GM04503 (cell line): Measurements from ENCODE around the gene AURKA.
"Not testable (repeated sequence)": the region's sequence is repeated elsewhere in the genome, so short reads cannot be mapped to it uniquely, and the experiment has no call there.

Experiments used
- DNase-seq: peaks from one replicate; pipeline ENCODE4 v3.0.0-alpha.2; 2012; ENCODE audit warnings: low read depth

The AURKA gene

DNA sequence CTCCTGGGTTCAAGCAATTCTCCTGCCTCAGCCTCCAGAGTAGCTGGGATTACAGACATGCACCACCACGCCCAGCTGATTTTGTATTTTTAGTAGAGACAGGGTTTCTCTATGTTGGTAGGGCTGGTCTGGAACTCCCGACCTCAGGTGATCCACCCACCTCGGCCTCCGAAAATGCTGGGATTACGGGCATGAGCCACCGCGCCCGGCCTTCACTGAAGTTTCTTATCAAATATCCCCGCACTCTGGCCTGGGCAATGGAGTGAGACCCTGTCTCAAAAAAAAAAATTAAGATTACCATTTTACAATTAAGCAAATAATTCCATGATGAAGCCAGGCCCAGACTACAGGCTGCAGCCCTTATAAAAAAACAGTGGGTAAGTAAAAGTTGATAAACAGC is 1.6 kb downstream of the AURKA start:
- DNase-seq = not testable (repeated sequence)

DNA sequence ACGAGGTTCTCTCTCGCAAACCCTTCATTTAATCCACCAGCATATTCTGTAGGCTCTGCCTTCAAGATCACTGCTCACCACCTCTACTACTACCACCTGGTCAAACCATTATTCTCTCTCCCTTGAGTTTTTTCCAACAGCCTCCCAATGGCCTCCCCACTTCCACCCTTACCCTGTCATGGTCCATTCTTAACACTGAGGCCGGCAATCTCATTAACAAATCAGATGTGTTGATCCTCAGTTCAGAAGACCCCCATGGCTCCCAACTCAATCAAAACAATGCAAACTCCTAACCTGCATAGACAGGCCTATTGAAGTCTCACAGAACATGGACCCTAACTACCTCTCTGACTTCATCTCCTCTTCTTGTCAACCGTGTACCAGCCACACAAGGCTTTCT is 2.2 kb downstream of the AURKA start:
- no peak for DNase-seq

DNA sequence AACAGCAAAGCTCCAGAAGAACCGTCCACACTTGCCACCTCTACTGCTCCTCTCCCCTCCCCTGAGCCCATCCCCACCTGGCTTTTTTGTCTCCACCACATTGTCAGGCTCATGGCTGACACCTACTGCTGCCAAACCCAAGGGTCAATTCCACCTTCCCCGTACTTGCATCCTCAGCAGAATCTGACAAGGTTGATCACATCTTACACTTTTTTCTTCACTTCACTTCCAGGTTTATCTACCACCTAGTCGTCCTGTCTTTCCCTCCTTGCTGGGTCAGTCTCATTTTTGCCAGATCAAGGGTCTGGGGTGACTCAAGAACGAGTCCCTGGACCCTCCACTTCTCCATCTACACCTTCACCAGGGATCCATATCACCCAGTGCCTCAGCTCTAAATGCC is 3.1 kb downstream of the AURKA start:
- DNase-seq = no peak

DNA sequence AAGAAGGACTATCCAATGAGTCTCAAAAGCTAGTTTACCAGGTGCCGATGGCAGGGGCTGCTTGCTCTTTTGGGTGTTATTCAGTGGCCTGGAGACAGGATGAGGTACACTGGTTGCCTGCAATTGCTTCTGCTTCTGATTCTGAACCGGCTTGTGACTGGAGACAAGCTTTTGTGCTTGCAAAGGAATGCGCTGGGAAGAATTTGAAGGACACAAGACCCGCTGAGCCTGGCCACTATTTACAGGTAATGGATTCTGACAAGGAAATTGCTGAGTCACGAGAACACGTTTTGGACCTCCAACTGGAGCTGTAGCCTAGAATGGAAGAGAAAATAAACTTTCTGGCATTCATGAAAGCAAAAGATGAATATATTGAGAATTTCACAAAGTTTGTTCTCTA is 5.8 kb downstream of the AURKA start:
- DNase-seq = no peak

DNA sequence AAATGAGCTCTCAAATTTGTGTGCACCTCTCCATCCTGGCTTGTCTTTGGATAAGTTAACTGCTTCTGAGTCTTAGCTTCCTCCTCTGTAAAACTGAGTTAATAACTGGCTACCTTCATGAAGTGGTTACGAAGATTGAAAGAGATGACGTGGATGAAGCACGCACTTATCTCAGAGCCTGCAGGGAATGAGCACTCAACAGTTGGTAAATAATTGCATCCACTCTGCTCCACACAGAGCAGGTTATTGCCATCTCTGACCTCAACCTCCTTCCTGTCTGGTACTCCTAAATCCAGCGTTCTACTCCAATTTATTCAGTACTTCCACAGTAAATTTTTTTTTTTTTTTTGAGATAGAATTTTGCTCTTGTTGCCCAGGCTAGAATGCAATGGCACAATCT is 6.9 kb downstream of the AURKA start:
- no peak for DNase-seq

DNA sequence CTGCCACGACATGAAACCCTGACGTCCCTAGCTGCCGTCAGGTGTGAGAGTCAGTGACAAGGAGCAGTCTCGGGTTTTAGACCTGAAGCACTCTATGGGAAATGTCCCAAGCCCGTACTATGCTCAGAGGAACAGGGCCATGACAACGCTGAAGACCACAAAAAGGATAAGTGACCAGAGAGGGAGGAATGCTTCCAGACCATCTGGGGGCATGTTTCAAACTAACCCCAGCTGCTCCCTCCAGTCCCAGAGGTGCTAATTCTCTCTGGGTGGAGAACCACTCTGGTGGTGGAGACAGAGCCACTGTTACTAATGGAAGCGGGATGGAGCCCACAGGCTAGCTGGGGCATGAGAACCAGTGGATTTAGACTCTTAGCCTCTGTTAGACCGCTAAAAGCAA is 8.7 kb downstream of the AURKA start:
- no peak for DNase-seq

DNA sequence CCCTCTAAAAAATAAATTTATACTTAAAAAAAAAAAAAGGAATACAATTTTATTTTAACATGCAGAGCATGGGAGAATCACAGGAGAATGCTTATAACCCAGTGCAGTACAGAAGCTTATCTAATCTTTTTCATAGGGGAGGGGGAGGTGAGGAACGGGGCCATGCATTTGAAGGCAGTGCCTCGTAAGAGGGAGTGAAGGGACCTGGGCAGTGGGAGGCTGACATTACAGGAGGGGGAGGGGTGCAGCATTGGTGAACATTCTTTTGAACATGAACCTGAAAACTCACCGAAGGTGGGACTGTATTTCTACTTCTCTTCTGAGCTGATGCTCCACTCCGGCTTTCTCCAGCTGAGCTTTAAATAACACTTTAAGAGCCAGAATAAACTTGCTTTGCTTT is 9.3 kb downstream of the AURKA start:
- no peak for DNase-seq

DNA sequence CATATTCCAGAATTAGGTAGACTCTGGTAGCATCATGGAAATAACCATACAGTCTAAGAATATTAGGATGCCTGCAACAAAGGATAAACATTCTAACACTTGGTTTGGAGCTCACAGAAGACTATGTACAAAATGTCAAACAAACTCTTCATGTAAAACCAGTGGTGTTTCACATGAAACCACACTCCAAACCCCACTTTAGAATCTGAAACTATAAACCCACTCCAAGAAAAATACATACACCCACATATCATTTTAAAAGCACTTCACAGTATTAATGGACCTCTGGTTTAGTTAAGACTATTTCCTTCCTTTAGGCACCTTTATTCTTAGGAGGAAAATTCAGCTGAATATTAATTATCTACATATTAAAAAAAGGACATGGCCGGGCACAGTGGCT is 10.5 kb downstream of the AURKA start:
- DNase-seq = no peak

DNA sequence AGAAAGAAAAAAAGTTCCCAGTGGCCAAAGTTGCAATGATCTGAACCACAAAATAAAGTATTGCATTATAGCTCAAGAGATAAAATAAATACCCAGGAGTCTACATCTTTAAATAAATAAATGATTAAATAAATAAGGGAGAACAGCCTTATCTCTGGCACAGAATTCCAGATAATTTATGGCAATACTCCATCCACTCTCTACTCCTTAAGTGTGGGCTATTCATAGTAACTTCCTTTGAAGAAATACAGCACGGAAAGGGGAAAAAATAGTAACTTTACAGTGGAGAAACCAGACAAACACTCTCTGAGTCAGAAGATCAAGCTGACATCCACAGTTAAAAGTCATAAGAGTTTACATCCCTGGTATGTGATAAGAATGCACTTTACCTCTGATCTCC is 11.6 kb downstream of the AURKA start:
- no peak for DNase-seq

DNA sequence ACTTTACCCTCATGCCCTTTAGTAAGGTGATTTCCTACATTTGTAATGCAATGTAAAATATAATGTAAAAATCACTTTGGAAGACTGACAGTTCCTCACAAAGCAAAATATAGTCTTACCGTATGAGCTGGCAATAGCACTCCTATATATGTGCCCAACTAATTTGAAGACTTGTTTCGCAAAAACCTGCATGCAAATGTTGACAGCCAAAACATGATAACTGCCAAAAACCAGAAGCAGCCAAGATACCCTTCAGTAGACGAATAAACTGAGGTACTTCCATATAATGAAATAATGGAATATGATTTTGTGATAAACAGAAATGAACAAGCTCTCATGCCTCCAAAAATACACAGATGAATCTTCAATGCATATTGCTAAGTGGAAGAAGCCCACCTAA is 13.6 kb downstream of the AURKA start:
- no peak for DNase-seq

DNA sequence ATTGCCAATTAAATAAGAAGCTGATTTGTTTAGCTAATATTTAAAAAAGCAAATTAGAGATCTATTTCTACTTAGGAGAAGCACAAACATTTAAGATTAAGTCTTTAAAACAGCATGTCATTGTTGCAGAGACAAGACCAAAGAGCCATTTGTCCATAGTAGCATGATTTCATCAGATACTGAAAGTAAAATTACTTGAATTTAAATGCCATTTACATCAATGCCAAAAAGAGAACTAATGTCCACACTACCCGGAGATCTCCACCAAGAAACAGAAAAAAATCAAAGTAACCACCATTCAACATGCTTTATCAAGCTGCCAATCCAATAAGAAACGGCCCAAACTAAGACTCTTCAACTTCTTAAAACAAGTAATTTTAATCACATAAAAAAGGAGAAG is 15.7 kb downstream of the AURKA start:
- DNase-seq = no peak

DNA sequence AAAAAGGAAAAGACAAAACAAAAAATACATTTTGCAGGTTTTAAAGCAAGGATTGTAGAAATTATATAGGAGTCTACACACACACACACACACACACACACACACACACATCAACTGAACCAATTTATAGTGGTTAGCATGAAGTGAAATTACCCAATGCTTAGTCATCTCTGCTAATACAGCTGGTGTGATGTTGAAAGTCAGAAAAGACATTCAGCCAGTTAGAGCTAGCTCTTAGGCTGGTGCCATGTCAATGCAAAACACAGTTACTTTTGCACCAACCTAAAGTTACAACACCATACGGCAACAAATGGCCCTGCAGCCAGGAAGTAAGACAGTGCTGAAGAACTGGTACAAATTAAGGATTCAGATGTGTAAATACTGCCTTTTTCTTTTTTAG is 18.1 kb downstream of the AURKA start:
- peak; percentile 94 for DNase-seq

DNA sequence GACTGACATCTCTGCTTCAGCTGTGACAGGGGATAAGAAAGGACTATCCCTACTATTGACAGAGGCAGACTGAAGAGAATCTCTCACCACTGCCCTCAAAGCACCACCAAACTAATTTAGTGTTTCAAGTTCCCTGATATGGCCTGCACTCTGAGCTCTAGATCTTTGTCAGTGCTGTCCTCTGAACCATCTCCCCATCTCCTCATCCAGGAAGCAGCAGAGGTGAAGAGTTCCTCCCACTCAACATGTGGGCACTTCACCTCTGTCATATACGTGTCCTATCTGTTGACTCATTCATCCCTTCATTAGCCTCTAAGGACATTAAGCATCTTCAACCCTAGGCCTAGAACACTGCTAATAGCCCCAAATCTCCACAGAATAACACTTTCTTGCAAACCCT is 19.2 kb downstream of the AURKA start:
- no peak for DNase-seq

DNA sequence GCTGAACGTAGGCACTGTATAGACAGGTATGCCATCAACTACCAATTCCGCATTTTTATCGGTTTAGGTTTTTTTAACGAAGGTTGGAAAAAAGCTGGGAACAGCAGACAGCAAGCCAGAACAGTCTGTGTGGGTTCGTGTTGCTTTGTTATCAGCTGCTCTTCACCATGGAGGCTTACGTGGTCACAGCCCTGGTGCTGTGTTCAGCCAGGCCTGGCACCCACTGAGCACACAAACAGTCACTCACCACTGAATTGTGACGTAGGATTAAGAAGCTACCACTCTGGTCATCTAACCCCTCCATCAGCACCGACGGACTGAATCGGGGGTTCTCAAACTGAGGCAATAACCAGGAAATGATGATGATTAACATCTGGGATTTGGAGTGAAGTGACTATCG is 20.0 kb downstream of the AURKA start:
- no peak for DNase-seq

DNA sequence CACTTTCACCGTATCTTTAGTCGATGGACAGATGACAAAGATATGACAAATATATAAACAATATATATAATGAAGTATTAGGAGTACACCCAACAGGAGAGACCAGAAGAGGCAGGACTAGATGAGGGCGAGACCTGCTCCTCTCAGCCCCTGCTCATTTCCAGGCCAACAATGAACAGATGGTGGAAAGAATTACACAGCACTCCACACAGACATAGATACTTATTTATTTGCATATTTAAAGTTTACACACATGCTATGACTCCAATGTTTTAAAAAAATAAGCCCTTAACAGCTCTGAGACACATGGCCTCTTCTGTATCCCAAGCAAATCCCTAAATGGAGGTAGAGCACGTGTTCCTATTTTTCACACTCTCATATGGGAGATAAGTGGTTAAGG is 22.8 kb downstream of the AURKA start:
- no peak for DNase-seq

DNA sequence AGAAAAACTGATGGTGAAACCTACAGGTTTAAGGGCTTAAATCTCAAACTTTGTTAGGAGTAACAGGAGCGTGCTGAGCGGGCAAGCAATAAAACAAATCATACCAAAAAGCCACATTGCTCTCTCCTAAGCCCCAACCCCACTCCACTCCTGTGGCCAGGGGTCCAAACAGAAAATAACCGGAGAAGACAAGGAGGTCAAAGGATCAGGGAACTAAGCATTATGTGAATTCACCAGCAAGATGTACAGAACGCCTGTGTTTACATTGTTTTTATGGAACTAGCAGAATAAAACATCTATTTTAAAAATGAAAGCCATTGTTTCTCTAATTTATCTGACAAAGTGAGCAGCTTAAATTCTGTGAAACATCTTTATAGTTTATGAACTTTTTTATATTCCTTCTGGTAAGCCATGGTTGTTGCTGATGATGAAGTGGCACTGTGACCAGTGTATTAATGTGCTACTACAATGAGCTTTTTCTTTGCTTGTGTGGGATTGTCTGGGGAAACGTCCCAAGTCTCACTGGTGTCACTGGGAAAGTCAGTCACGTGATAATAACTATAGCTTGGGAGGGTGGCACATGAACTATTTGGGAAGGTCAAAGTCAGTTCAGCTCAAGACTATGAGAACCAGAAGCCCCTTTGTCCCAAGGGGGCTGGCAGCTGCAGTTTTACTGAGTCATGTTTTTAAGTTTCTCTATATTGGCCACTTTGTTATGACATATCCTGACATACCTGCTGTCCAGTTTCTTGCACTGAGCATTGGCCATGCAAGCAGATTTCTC is 23.5 kb downstream of the AURKA start:
- DNase-seq = no peak

DNA sequence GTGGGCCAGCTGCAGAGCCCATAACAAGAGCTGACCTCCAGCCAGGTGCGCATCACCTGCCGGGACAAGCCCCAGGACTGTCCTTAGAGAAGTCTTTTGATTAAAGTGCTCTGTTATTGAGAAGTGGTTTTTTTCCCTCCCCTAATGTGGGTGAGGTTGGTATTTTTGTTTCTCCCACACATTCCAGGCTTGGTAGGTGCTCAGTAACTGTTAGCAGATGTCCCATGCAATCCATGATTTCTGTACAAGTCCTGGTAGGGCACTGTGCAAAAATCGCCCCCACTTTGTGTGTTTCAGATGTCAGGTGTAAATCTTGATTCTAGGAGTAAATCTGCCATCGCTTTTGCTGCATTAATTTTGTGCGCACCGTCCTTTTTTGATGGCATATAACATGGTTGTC is 28.5 kb downstream of the AURKA start:
- DNase-seq = no peak

DNA sequence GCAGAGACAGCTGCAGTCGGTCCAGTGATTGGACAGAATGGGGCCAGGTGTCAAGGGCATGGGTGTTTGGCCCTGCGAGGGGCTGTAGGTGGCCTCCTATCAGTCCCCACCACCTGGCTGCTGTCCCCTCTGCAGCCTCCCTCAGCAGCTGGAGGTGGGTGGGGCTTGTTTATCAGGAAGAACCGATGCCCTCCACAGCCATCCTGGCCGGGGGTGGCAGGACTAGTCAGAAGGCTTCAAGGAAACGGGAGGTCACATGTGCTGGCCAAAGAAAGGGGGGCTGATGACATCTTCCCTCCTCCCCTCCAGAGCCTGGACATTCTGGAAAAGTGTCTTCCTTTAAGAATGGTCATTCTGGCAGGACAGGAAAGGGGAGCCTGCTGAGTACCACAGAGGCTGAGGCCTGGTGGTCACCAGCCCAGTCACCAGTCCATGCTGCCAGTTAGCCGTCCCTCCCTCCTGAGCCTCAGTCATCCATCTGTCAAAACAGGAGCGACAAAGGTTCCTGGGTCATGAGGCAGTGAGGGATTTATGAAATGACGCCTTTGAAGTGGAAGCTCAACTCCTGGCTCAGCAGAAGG is 29.1 kb downstream of the AURKA start:
- DNase-seq = no peak

DNA sequence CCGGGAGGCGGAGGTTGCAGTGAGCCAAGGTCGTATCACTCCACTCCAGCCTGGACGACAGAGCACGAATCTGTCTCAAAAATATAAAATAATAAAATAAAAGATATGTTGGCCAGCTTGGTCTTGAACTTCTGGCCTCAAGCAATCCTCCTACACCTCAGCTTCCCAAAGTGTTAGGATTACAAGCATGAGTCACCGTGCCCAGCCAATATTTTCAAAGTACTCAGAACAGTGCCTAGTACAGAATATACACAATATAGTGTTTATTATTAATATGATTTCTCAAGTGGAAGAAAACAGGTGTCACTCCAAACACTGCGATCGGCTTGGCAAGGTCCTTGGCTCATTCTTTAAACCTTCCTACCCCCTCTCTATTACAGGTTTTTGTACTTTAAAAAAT is 30.1 kb downstream of the AURKA start:
- DNase-seq = no peak

DNA sequence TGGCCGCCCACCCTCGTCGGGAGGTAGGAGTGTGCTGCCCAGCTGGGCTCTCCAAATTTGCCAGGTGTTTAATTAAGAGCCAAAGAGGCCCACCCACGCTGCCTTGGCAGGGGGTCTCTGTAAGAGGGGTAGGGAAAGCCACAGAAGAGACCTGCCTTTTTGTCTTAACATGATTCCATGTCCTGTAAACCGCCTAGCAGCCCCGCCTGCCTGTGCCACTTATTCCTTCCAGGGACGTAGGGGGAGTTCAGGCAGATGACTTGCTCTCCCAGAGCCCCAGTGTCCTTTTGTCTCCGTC is 31.2 kb downstream of the AURKA start:
- no peak for DNase-seq

DNA sequence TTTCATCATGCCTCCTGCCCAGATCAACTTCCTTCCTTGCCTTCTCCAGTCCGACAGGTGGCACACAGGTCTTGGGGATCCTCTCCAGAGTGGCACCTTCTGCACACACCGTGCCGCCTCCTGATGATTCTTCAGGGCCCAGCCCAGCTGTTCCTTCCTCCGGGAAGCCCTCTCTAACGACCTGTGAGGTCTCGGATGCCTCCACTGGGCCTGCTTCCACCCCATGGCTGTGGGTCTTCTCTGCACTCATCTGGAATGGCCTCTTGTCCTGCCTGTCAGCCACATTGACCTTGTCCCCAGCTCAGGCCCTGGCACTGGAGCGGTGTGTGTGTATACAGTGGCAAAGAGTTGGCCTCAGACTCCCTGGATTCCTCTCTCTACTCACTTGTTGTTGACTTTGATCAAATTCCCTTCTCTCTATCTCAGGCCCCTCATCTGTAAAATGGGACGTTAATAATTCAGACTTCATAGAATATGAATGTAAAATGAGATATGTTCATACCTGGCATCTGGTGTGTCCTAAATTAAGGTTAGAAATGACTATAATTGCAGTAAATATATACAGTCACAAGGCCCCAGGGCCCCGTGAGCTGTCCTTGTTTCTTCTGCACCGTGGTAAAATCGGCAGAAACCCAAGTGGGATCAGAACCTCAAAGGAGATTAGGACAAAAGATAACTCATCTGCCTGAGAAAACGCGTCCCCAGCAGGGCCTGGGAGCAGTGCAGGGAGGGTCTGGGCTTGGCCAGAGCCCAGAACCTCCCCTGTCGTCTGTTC is 31.7 kb downstream of the AURKA start:
- no peak for DNase-seq

DNA sequence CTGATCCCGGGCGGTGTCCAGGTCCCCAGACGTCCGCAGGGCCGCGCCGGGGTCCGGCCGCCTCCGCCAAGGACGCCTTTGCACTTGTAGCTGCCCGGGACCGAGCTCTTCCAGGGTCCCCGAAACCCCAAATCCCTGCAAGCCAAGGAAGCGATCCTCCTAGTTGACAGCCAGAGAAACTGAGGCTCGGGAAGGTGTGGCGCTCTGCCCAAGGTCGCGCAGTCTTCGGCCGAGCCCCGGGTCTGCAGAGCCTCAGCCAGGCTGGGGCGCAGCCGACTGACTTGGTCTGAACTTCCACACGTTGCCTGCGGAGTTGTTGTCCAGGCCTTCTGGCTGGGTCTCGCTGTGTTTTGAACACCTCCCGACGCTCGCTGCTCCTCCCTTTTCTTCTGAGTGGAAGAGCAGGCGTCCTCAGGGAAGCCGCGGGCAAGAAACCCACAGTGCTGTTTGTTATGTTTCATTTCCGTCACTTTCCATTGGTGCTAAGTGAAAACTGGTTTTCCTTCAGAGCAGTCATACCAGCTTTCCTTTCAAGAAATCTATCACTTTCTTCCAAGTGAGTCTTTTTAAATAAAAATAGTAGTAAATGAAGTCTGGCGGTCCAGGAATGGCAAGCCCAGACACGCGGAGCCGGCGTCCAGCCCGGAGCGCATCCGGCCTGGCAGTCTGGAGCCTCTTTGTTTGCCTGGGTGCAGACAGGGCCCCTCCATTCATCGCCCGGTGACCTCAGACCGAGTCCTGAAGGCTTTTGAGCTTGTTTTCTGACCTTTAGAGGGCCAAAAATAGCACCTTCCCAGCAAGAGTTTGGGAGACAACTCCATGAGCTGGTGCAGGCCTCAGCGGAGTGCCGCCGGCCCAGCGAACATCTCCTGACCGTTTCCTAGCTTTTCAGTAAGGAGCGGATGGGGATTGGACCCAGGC is 32.5 kb downstream of the AURKA start:
- DNase-seq = peak; percentile 29
